SK-N-MC (cell line): Measurements from ENCODE around the gene FUNDC2.

Experiments used
- EZH2 ChIP-seq: fragments of 200-600 bp; sonication (generic); IDR thresholded peaks from one replicate; pipeline ENCODE4 v1.6.1; 2017; ENCODE audit warnings: antibody characterized with exemption
- POLR2AphosphoS5 ChIP-seq: IDR thresholded peaks from 2 replicates; pipeline ENCODE4 v1.6.1; 2012; ENCODE audit warnings: mild to moderate bottlenecking, low read depth, low read length, borderline replicate concordance

DNA sequence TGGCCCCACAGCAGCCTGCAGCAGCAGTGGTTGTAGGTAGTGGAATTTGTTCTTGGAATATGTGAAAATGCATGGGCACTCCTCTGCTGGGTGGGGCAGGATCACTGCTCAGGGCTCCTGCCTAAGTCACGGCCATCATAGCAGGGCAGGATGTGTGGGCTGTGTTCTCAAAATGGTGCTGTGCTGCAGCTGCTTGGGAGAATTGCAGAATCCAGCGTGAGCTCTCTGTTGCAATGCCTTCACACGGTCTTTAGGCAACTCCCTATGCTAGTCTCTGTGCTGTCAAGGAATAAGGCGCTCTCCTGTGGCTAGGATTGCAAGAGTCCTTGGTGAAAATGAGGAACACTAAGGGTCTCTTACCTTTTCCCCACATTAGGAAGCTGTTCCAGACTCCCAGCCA, 47.0 kb upstream of the FUNDC2 start:
- TF ChIP-seq POLR2AphosphoS5 (no peak), EZH2 (no peak)
